ENCODE measurements around the gene SLC6A12. TPM values are rescaled to one million over a fixed set of nuclear protein-coding genes. Genes with fewer than 3 reads are reported as not detected.

Gene SLC6A12
- 1 to 10 TPM in 1 of 12 donors, under 1 TPM in 9, not detected in 2; 0.27 to 1.1 (median 0.61) TPM for polyA plus RNA-seq (ENCODE audit: insufficient read length in 12 of 12)
- long read RNA-seq, donor 1, result 0 reads
- long read RNA-seq, donor 2, result 0 reads
- long read RNA-seq, donor 3, result 0 reads
- long read RNA-seq, donor 4, result 0 reads
- long read RNA-seq, donor 5, result 0 reads
- long read RNA-seq, donor 6, result 0 reads
- long read RNA-seq, donor 7, result 0 reads
- long read RNA-seq, donor 8, result 0 reads
- long read RNA-seq, donor 9, result 0 reads
- long read RNA-seq, donor 10, result 0 reads
- long read RNA-seq, donor 11, result 0 reads

DNA sequence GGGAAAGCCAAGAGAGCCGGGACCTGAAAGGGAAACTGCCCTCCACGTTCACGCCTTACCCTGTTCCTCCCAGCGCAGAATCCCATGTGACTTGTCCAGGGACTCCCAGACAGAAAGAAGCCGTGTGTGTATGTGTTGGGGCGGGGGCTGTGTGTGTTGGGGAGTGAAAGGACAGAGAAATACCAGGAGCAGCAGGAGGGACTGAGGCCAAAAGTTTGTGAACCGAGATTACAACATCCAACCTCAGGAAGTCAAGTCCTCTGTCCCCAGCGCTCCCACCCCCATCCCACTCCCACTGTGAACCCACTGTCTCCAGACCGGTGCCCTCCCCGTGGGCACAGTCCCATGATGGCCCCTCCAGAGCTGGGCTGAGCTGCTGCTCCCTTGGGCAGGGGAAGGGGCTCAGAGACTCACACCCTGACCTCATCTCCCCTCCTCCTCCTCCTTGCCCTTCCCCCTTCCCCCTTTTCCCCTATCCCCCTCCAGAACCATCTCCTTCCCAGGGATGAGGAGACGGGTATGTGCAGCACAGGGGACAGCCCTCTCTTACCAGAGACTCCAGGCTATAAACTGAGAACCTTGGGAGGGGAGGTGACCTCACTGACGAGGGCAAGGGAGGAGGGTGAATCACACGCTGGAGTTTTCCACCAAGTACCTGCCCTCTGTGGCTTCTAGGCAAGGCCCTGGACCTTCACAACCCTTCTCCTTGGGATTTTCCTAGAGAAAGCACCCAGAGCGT, at the start of gene SLC6A12:
Gene SLC6A12, minus strand, starts transcription at position 155 of the 739 bp plus-strand sequence. CDS start 4,171 bp downstream, outside the sequence.
- no peak for DNase-seq

GRCh38 chr12:263574-263973, 49.6 kb upstream of the SLC6A12 start:
- DNase-seq, result no peak

- DNase-seq, result no peak
Measured at GRCh38 chr12:262817-263216, 48.9 kb upstream of the SLC6A12 start, which contains the start of gene SLC6A13. SLC6A13 (minus strand) TSS chr12:262836; CDS start chr12:260052, 2,784 bp downstream.

DNA sequence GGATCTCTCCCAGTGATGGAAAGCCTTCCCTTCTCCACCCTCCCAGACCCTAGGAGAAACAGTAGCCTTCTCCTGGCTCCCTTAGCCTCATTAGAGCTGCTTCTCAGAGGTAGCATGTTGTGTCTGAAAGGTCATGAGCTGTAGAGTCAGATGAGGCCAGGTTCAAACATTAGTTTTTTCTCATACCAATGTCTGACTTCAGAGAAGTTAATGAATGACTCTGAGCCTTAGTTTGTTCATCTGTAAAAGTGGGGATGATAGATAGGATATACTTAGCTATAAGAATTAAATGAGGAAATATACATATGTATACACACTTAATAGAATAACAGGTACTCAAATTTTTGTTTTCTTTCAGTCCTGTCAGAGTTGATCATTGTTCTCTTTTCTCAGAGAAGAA, 48.2 kb upstream of the SLC6A12 start:
- no peak for DNase-seq

DNA sequence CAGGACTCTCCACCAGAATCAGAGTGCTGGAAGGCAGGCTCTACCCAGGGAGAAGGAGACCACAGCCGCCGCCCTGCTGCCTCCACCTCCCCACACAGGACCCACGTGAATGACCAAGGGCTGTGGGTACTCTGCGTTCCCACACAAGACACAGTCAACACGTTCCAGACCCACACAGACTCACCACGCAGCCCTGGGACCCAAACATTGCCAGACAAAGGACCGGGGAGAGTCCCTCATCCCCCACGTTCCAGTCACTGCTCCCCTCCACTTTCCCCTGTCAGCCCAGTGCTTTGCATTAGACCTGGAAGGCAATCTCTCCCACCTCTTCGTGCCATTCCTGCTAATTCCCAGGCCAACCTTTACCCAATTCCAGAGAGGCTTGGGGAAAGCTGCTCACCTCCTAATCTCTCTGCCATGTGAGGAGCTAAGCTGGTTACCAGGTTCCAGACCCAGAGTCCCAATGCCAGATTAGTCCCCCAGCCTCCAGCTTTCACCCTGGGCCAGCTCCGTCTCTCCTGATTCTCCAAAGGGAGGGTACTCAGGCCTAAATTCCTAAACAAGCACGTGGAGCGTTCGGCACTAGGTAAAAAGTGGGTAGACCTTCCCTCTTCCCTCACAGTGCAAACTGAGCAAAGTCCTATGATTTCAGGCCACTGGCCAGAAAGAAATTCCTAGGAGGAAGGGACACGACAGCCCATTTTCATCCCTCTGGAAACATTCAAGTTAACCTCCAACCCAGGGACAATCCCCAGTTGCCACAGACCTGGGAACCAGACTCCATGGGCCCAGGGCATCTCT, 43.8 kb upstream of the SLC6A12 start:
- DNase-seq, result no peak

GRCh38 chr12:256958-257357, 43.0 kb upstream of the SLC6A12 start:
- no peak for DNase-seq

- no peak for DNase-seq
Measured at GRCh38 chr12:256225-256624, 42.3 kb upstream of the SLC6A12 start.

DNA sequence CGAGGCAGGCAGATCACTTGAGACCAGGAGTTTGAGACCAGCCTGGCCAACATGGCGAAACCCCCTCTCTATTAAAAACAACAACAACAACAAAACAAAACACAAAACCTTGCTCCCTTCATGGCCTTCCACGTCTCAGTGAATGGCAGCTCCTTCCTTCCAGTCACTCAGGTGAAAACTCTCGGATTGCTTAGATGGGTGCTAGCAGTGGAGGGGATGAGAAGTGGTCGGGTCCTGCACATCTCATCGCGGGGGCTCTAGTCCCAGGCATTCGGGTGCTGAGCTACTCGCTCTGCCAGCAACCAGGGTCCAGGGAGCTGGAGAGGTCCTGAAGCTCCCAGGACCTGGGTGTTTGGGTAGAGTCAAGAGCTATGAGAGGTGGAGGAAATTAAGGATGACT, 41.0 kb upstream of the SLC6A12 start:
- no peak for DNase-seq

DNA sequence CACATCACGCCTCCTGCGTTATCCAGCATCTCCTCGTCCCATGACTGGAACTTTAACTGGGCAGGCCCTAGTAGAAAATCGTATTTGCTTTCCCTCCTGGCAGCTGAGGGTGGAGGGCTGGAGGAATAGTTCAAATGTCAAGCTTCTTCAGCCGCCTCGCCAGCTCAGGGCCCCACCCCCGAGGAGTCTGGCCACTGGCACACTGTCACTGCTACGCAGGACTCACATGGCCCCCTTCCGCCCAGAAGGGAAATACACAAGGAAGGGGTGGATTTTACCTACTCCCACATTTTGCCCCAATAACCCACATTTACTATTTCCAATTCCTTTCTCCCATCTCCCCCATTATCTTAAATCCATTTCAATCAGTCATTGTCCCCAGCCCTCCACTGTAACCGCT, 40.1 kb upstream of the SLC6A12 start:
- no peak for DNase-seq

- DNase-seq, result no peak
Measured at GRCh38 chr12:253116-253831, 39.3 kb upstream of the SLC6A12 start.

GRCh38 chr12:252636-253035, 38.7 kb upstream of the SLC6A12 start:
- DNase-seq, result no peak

- no peak for DNase-seq
Measured at GRCh38 chr12:247271-247670, 33.3 kb upstream of the SLC6A12 start.

DNA sequence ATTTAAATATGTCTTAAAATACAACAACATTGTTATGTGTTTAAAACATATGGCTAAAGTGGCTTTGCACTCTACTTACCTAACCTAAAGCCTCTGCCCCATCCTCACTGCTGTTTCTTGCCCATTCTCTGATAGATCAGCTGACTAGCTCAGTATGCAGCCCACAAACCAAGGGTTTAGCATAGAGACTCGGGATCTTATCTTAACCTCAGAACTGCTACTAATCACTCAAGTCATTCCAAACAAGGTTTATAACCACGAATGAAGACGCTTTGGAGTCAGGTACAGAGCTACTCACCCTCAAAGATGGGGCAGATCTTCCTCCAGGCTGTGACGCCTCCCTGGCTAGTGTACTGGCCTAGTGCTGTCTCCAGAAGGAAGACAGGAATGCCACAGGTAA, 29.4 kb upstream of the SLC6A12 start:
- DNase-seq, result no peak

GRCh38 chr12:242496-242895, 28.5 kb upstream of the SLC6A12 start:
- DNase-seq, result no peak

DNA sequence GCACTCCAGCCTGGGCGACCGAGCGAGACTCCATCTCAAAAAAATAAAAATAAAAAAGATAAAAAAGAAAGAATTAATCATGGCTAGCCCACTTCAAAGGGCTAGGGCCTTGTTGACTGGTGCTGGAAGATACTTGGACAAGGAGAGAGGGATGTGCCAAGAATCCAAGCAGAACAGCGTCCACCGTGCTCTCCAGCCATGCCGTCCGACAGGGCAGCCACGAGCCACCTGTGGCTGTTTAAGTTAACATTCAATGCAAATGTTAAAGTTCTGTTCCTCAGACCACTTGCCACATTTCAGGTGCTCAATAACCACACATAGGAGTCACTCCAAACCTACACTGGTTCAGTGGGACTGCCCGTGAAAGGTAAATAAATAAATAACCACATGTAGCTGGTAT, 27.3 kb upstream of the SLC6A12 start:
- no peak for DNase-seq

DNA sequence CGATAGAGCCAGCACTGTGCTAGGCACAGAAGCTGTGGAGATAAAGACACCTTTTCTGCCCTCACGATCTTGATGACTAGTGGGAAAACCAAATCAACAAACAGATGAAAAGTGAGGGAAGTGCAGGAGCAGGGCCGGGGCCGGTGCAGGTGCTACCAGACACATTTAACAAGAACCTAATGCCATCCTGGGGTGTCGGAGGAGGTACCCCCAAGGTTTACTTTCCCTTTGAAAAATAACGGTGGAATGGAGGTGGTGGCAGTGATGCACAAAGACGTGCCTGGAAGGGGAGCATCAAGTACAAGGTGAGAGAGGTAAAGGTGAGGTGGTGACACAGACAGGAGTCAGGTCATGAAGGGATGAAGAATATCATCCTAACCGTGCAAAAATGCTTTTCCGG, 26.6 kb upstream of the SLC6A12 start:
- DNase-seq, result no peak

- DNase-seq, result no peak
Measured at GRCh38 chr12:238736-239398, 24.9 kb upstream of the SLC6A12 start.

DNA sequence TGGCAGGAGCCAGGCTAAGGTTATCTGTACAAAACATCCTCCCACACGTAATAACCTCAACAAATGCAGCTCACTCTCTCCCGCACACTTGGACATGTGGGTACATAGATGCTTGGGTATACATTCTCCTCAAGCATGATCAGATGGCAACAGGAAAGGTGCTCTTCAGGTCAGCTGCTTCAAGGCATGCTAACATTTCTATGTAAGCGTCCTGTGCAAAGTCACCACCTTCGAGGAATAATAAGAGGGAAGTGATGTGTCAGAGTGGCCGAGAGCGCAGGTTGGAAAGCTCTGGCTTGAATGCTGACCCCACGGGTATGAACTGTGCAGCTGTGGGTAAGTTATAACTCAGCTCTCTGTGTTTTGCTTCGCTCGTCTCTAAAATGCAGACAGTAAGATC, 24.2 kb upstream of the SLC6A12 start:
- no peak for DNase-seq

- DNase-seq, result no peak
Measured at GRCh38 chr12:237026-237815, 23.3 kb upstream of the SLC6A12 start.

- no peak for DNase-seq
Measured at GRCh38 chr12:236445-236844, 22.5 kb upstream of the SLC6A12 start.

All from muscle of arm (tissue), 14 donors.